GM12873 (cell line): ENCODE results near the gene CRHBP.

Experiments
- TF ChIP-seq, protein P1 (sequence below): IDR thresholded peaks from 2 replicates; pipeline ENCODE4 v1.5.1; 2012; ENCODE audit warnings: low read depth, mild to moderate bottlenecking, moderate library complexity, low read length, control low read depth; ENCODE audit not compliant: insufficient read depth; ENCODE audit errors: missing control alignments

The CRHBP gene

DNA sequence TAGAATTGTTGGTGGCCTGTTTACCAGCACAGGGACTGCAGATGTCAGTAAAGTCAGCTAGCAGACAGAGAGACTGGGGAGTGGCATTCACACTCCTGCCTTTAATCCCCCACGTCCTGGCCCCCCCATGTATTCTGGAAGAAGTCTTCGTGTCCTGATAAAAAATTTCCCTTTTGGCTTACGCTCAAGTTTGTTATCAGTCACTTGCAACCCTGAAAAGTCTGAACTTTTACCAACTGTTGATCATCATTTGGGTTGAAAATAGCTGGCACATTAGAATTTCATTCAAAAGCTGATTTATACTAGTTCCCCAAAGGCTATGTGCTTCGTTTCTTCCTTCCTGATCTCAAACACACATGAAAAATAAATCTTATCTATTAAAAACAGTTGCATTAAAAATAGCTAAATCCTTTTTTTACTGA, 5.8 kb upstream of the CRHBP start:
- TF ChIP-seq, protein P1, sequence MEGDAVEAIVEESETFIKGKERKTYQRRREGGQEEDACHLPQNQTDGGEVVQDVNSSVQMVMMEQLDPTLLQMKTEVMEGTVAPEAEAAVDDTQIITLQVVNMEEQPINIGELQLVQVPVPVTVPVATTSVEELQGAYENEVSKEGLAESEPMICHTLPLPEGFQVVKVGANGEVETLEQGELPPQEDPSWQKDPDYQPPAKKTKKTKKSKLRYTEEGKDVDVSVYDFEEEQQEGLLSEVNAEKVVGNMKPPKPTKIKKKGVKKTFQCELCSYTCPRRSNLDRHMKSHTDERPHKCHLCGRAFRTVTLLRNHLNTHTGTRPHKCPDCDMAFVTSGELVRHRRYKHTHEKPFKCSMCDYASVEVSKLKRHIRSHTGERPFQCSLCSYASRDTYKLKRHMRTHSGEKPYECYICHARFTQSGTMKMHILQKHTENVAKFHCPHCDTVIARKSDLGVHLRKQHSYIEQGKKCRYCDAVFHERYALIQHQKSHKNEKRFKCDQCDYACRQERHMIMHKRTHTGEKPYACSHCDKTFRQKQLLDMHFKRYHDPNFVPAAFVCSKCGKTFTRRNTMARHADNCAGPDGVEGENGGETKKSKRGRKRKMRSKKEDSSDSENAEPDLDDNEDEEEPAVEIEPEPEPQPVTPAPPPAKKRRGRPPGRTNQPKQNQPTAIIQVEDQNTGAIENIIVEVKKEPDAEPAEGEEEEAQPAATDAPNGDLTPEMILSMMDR: no peak

DNA sequence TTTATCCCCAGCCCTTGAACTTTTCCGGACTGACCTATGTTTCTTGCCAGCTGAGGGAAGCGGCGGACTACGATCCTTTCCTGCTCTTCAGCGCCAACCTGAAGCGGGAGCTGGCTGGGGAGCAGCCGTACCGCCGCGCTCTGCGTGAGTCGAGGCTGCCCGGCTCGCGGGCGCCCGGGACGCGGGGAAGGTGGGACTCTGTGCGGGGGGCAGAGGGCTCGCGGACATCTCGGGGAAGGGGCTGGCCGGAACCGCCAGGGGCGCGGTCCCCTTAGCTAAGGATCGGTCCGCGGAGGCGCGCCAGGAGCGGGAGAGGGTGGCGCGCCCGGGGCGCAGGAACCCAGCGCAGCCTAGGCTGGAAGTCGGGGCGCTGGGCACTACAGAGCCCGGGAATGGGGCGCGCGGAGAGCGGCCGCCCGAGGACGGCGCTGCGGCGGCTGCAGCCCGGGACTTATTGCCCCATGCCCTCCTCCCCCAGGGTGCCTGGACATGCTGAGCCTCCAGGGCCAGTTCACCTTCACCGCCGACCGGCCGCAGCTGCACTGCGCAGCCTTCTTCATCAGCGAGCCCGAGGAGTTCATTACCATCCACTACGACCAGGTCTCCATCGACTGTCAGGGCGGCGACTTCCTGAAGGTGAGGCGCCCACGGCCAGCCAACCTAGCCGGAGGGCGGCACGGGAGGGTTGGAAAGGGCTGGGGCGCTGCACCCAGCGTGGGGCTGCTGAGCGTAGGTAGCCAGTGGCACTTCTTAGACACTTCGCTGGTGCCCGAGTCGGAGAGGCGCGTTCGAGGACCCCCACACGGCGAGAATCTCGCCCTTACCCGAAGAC, 922 bp downstream of the CRHBP start:
- TF ChIP-seq, protein P1: no peak

DNA sequence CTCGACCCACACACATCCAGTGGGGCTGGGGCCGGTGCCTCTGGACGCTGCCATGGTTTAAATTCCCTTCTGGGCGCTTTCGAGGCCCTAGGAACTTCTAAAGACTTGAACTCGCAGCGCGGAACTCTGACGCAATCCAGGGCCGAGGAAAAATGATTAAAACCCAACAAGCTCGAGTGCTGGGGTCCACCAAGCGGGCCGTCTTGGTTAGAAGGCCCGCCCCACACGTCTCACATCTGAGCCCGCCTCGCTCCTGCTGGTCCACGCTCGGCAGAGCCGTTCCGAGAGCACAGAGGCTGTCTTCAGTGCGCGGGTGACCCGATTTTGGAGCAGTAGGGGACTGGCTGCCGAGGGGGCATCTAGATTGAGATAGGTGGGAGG, 1.5 kb downstream of the CRHBP start:
- TF ChIP-seq, protein P1: no peak

DNA sequence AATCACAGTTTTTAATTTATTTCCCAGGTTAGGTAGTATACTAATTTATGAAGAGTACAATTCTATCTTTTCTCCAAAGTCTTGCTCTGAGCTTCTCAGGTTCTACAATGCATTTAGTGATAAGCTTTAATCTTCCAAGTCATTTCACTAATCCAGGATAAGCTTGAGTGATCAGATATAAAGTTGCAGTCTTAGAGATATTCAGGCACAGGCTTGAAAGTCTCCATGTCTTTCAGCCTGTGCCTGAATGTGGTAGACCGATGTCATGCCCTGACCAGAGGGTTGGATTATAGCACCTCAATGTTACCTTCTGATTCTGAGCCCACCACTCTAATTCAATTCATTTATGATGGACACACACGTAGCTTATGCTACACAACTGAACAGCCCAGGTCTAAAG, 3.2 kb downstream of the CRHBP start:
- TF ChIP-seq, protein P1: no peak

DNA sequence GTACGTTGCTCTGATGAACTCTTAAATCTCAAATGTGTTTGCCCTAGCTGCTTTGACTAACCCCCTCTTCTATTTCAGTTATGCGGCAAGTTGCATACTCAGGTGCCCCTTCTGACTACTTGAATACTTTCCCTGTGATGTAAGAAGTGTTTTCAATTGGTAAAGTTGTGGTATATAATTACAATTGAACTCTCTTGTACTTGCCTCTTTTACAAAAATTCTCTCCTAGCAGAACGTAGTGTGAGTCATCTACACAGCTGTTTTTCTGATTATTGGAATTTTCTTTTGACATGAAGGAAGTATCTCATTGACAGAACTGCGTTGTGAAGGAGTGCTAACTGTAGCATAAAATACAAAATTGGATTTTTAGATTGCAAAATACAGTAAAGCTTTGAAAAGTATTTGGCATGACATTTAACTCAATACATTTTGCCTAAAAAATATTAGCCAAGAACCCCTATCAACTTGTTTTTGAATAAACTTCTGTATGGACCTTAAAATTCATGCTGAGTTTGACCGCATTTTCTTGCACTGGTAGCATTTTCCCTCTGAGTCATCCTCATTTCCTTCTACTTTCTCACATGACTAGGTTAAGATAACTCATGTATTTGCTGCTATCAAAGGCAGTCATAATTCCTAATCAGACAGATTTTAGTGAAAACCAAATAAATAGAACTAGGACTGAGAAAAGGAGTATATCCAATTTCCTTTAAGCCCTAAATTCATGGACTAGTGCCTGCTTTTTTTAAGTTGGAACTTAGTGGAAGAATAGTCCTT, 6.3 kb downstream of the CRHBP start:
- TF ChIP-seq, protein P1: no peak

DNA sequence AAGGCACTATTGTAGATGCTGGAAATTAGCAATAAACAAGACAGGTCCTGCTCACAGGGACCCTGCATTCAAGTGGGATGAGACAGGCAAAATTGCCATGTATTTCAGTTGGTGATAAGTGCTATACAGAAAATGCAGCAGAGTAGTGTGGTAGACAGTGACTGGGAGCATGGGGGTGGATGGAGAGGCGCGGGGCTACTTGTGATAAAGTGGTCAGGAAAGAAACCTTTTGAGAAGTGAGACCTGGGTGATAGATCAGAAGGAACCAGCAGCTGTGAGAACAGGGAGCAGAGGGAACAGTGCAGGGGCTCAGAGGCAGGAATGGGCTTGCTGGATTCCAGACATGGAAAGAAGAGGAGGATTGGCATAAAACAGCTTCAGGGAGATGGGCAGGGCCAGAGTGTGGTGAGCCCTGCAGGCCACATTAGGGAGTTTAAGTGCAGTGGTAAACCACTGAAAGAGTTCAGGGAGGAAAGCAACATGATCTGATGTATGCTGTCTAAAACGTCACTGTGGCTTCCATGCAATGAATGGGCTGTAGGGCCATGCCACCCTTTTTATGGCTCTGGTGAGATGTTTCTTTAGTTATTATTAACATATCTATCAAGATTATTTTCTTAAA, 7.3 kb downstream of the CRHBP start:
- TF ChIP-seq, protein P1: no peak

DNA sequence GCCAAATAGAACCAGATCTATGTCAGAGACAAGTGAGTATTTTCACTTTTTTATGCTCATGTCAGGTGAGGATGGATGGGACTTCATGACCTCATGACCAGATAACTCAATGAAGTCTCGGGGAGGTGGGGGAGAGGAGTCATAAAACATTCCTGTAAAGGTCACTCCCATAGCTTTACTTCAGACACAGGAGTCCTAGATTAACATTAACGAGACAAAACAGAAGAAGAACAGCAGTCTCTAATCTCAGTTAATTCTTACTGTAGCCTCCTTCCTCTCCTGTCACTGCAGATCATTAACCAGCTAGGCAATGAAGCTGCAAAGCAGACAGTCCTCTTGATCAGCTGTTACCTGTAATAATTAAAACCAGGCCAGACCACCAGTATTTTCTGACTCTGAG, 11.2 kb downstream of the CRHBP start:
- TF ChIP-seq, protein P1: no peak
